Mucosa of rectum (tissue), 2 donors: ENCODE measurements around the gene SNAP47.

Source experiments
- H3K27ac ChIP-seq, 2 donors: one replicate each; pipeline ENCODE4 v1.7.0; 2013; ENCODE audit warnings: inconsistent platforms in 2 of 2, low read depth in 2 of 2, low read length in 2 of 2
- H3K27me3 ChIP-seq, 2 donors: one replicate each; pipeline ENCODE4 v1.7.0; 2013; ENCODE audit warnings: low read length in 2 of 2; ENCODE audit not compliant: control insufficient read depth in 2 of 2, insufficient read depth in 2 of 2
- H3K36me3 ChIP-seq, 2 donors: one replicate each; pipeline ENCODE4 v1.7.0; 2013; ENCODE audit warnings: low read length in 2 of 2; ENCODE audit not compliant: control insufficient read depth in 2 of 2, insufficient read depth in 2 of 2
- H3K4me1 ChIP-seq, 2 donors: one replicate each; pipeline ENCODE4 v1.7.0; 2013; ENCODE audit warnings: low read length in 2 of 2, mild to moderate bottlenecking in 1 of 2; ENCODE audit not compliant: control insufficient read depth in 2 of 2, insufficient read depth in 2 of 2
- H3K4me3 ChIP-seq, 2 donors: one replicate each; pipeline ENCODE4 v1.7.0; 2013; ENCODE audit warnings: low read length in 2 of 2
- H3K9ac ChIP-seq, 2 donors: one replicate each; pipeline ENCODE4 v1.7.0; 2013; ENCODE audit warnings: low read length in 2 of 2, low read depth in 1 of 2, mild to moderate bottlenecking in 1 of 2
- H3K9me3 ChIP-seq, 2 donors: one replicate each; pipeline ENCODE4 v1.7.0; 2013; ENCODE audit warnings: low read length in 2 of 2; ENCODE audit not compliant: control insufficient read depth in 2 of 2
- donor health status: healthy.
- donor health status: Normal muscosa, but diverticular disease.

The SNAP47 gene

DNA sequence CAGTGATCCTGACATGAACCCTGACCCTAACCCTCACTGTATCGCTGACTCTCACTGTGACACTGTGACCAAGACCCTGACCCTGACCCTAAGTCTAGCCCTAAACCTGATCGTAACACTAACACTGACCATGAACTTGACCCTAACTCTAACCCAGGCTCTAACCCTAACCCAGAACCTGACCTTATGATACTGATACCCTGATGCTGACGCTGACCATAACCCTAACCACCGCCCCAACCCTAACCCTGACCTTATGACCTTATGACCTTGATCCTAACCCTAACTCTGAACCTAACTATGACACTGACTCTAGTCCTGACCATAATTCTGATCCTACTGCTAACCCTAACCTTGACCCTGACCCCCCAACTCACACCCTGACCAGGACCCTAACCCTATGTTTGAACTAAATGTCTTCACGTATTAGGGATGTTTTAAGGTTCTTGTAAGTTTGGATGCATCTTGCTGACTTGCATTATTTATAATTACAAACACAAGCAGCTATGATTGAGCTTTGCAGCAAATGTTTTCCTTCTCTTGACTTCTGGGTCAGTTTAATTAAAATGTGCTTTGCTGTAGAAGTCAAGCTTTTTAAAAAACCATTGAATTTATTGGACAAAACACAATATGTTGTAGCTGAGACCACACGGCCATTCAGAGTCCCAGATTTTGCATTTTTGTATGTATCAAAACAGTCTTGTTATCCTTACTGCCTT is 56.3 kb downstream of the SNAP47 start:
- Histone ChIP-seq H3K9ac (no peak overlapping the region), H3K4me3 (no peak overlapping the region), H3K9me3 (no peaks in the 10 kb centered on the region), H3K4me1 (peaks cover 15 to 20% of the 10 kb centered on the region in 2 donors), H3K36me3 (no peaks in the 10 kb centered on the region), H3K27ac (no peak overlapping the region), H3K27me3 (no peaks in the 10 kb centered on the region)

- no peak overlapping the region for H3K9ac ChIP-seq
- no peak overlapping the region for H3K27ac ChIP-seq
- H3K4me3 ChIP-seq = no peak overlapping the region
- H3K4me1 ChIP-seq = peaks cover 6 to 12% of the 10 kb centered on the region in 2 donors
- no peaks in the 10 kb centered on the region for H3K36me3 ChIP-seq
- H3K27me3 ChIP-seq = no peaks in the 10 kb centered on the region
- H3K9me3 ChIP-seq = no peaks in the 10 kb centered on the region
Observed at GRCh38 chr1:227792216-227793078, 57.2 kb downstream of the SNAP47 start.

- Histone ChIP-seq H3K27me3 (no peaks in the 10 kb centered on the region), H3K27ac (peak overlapping the region in 1 of 2 donors; percentile 15), H3K4me3 (no peak overlapping the region), H3K36me3 (no peaks in the 10 kb centered on the region), H3K9me3 (no peaks in the 10 kb centered on the region), H3K9ac (no peak overlapping the region), H3K4me1 (peaks cover 3 to 9% of the 10 kb centered on the region in 2 donors)
Observed at GRCh38 chr1:227793079-227793947, 58.1 kb downstream of the SNAP47 start.

DNA sequence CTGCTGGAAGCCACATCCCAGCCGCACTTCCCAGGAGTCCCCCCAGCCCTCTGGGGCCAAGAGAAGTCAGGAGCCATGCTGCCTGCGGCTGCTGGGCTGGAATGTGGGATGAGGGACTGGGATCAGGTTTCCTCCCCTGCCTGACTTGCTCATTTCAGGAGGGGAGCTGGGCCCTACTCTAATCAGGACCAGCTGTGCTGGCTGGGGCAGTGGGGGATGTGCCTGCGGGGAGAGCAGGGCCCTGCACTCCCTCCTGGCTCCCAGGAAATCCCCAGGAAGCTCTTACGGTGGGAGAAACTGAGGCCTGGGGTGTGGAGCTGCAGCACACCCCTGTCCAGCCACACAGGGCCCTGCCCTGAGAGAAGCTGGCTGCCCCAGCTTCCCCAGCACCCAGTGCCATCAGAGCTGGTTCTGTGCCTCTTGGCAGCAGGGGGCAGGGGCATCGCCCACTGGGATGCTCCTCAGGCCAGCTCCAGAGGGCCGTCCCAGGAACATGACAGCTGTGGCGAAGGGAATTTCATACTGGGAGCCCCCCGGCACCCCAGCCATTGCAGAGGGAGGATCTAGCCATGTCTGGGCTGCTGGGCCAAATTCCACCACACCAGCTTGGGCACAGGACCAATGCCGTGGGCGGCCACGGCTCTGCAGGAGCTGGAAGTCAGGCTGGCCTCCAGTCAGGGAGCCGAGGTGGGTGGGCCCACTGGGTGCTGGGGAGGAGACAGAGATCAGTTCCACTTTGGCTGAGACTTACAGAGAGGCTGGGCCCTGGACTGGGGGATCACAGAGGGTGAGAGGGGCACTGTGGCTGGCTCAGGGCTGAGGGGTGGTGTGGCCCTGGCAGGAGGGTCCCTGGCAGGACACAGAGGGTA is 58.9 kb downstream of the SNAP47 start:
- H3K27me3 ChIP-seq = no peaks in the 10 kb centered on the region
- H3K4me3 ChIP-seq = no peak overlapping the region
- H3K36me3 ChIP-seq = no peaks in the 10 kb centered on the region
- no peaks in the 10 kb centered on the region for H3K9me3 ChIP-seq
- no peak overlapping the region for H3K9ac ChIP-seq
- H3K4me1 ChIP-seq = peaks cover 0 to 1% of the 10 kb centered on the region in 2 donors
- H3K27ac ChIP-seq = no peak overlapping the region

DNA sequence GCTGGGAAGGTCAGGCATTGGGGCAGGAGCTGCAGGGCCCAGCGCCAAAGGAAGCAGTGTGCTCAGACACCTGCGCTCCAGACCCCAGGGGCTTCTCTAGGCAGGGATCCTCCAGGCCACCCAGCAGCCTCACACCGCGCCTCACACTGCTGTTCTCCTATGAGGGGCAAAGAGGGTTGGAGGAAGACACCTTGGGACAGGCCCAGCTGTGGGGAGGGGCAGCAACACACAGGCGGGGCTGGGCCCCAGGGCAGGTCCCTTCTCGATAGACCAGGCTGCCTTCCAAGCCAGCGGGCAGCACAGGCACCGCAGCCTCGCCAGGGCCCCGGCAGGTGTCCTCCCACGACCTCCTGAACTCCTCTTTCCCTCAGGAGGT is 59.6 kb downstream of the SNAP47 start:
- no peak overlapping the region for H3K27ac ChIP-seq
- no peaks in the 10 kb centered on the region for H3K27me3 ChIP-seq
- H3K4me3 ChIP-seq = no peak overlapping the region
- no peaks in the 10 kb centered on the region for H3K4me1 ChIP-seq
- H3K9ac ChIP-seq = no peak overlapping the region
- no peaks in the 10 kb centered on the region for H3K36me3 ChIP-seq
- H3K9me3 ChIP-seq = no peaks in the 10 kb centered on the region

DNA sequence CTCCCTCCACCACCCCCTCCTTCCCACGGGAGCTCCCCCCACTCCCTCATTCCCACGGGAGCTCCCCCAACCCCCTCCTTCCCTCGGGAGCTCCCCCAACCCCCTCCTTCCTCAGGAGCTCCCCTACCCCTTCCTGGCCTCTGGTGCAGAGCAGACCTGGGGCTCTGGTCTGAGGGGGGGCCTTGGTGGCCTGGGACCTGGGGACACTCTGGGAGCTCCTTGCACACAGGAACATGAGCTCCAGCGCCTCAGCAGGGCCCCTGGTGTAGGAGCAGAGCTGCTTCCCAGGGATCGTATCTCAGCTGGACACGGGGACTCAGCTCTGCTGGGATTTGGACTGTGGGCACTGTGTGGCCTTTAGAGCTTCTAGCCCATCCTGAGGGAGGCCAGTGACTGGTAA is 60.5 kb downstream of the SNAP47 start:
- Histone ChIP-seq H3K4me3 (no peak overlapping the region), H3K27me3 (no peaks in the 10 kb centered on the region), H3K27ac (no peak overlapping the region), H3K9me3 (no peaks in the 10 kb centered on the region), H3K36me3 (no peaks in the 10 kb centered on the region), H3K4me1 (no peaks in the 10 kb centered on the region), H3K9ac (no peak overlapping the region)

GRCh38 chr1:227796359-227796915 is 61.2 kb downstream of the SNAP47 start:
- Histone ChIP-seq H3K27ac (no peak overlapping the region), H3K9ac (no peak overlapping the region), H3K36me3 (no peaks in the 10 kb centered on the region), H3K4me1 (no peaks in the 10 kb centered on the region), H3K4me3 (no peak overlapping the region), H3K27me3 (no peaks in the 10 kb centered on the region), H3K9me3 (no peaks in the 10 kb centered on the region)

GRCh38 chr1:227797144-227797543 is 61.9 kb downstream of the SNAP47 start:
- Histone ChIP-seq H3K9me3 (no peaks in the 10 kb centered on the region), H3K27me3 (no peaks in the 10 kb centered on the region), H3K4me3 (no peak overlapping the region), H3K9ac (no peak overlapping the region), H3K36me3 (no peaks in the 10 kb centered on the region), H3K27ac (no peak overlapping the region), H3K4me1 (no peaks in the 10 kb centered on the region)

DNA sequence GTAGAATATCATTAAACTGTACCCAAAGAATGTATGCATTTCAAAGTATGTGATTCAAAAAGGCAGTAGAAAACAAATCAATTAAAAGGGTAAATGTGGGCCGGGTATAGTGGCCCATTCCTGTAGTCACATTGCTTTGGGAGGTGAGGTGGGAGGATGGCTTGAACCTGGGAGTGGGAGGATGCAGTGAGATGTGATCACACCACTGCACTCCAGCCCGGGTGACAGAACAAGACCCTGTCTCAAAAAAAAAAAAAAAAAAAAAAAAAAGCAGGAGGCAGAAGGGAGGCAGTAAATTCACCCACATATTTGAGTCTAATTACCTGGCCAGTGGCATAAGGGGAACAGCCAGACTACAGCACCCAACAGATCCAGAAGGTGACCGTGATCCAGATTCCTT is 62.4 kb downstream of the SNAP47 start:
- no peak overlapping the region for H3K9ac ChIP-seq
- H3K36me3 ChIP-seq = no peaks in the 10 kb centered on the region
- no peaks in the 10 kb centered on the region for H3K9me3 ChIP-seq
- H3K4me1 ChIP-seq = no peaks in the 10 kb centered on the region
- H3K27me3 ChIP-seq = no peaks in the 10 kb centered on the region
- H3K4me3 ChIP-seq = no peak overlapping the region
- H3K27ac ChIP-seq = no peak overlapping the region
